Jurkat, Clone E6-1 (cell line): ENCODE results near the gene AOX1.
"Not testable (repeated sequence)": the region's sequence is repeated elsewhere in the genome, so short reads cannot be mapped to it uniquely, and the experiment has no call there.

ENCODE experiments used
- DNase-seq: peaks from one replicate; pipeline ENCODE4 v3.0.0-alpha.2; 2011; ENCODE audit warnings: low read depth, low spot score
- H3K4me3 ChIP-seq: 2 replicates; pipeline ENCODE4 v1.5.1; 2011; ENCODE audit warnings: mild to moderate bottlenecking, low read length, control low read depth, moderate library complexity

AOX1 gene

DNA sequence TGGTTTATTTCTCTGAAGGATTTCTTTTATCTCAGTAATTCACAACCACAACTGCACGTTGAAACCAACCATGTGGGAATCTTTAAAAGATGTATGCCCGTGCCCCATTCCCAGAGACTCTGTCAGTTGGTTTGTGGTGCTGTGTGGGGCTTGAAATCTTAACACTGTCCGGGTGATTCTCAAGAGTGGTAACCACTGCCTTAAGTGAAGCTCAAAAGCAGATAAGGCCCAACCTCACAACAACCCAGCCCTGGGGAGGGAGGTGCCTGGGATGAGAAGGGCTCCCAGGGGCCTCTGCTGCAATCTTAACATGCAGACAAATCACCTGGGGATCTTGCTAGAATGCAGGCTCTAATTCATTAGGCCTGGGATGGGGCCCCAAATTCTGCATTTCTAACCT, 13.4 kb downstream of the AOX1 start:
- H3K4me3 ChIP-seq = no peak overlapping the region
- DNase-seq = peak; percentile 88

DNA sequence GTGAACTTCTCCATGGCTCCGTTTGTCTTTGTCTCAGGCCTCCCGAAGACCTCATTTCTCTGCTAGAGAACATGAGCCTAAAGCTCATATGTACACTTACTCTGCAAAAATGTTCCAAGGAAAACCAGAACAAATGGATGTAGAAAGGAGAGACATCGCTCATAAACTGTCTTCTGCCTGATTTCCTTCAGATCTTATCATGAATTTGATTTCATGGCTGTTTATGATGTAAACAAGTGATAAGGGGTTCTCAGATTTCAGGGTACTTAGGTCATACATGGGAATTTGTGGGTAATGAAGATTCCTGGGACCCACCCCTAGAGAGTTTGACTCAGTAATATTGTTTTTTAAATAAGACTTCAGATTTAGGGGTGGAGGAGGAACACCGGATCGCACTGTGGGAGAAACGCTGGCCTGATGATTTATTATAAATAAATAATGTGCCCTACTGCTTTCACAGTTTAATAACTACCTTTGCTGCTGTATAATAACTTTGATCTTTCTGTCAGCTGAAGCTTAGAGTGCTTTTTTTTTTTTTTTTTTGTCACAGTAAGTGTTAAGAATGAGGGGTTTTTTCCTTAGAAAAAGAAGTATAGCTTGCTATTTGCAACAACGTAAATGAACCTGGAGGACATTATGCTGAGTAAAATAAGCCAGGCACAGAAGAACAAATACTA, 14.9 kb downstream of the AOX1 start:
- no peak overlapping the region for H3K4me3 ChIP-seq
- no peak for DNase-seq

- H3K4me3 ChIP-seq = no peak overlapping the region
- DNase-seq = no peak
Observed at GRCh38 chr2:200602584-200602983, 16.8 kb downstream of the AOX1 start.

DNA sequence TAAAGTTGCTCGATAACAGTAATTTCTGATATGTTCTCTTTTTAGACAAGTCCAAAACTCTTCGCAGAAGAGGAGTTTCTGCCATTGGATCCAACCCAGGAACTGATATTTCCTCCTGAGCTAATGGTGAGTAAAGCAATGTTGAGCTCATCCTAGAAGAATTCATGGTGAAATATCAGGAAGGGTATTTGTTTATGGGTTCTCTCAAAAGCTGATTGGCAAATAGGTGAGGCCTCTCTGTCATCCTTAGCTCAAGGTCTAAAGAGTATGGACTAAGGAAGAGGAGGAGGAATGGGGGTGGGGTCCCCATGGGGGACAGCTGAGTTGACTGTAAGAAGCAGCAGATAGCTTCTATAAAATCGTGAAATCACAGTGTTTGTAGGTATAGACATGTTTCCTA, 18.2 kb downstream of the AOX1 start:
- DNase-seq = no peak
- no peak overlapping the region for H3K4me3 ChIP-seq

DNA sequence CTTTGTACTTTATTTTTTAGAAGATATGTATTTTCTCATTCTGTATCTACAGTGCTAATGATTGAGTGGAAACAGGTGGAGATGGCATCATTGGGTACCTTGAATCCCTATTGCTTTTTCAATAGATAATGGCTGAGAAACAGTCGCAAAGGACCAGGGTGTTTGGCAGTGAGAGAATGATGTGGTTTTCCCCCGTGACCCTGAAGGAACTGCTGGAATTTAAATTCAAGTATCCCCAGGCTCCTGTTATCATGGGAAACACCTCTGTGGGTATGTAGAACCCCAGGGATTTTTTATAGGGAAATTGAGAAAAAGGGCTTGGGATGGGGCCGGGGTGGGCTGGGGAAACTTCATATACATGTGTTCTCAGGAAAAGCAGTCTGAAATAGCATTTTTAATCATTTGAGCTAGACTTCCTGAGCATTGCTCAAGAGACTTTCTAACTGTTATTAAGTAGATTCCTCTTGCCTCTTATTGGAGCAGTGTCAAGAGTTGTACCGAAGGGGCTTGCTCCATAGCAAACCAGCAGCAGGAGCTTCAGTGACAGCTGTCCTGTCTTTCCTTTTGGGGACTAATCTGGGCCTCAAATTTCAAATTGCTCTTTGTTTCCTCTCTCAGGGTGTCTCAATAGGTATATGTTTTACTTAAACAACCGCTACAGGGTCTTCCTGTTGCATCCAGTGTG, 18.9 kb downstream of the AOX1 start:
- no peak for DNase-seq
- H3K4me3 ChIP-seq = no peak overlapping the region

DNA sequence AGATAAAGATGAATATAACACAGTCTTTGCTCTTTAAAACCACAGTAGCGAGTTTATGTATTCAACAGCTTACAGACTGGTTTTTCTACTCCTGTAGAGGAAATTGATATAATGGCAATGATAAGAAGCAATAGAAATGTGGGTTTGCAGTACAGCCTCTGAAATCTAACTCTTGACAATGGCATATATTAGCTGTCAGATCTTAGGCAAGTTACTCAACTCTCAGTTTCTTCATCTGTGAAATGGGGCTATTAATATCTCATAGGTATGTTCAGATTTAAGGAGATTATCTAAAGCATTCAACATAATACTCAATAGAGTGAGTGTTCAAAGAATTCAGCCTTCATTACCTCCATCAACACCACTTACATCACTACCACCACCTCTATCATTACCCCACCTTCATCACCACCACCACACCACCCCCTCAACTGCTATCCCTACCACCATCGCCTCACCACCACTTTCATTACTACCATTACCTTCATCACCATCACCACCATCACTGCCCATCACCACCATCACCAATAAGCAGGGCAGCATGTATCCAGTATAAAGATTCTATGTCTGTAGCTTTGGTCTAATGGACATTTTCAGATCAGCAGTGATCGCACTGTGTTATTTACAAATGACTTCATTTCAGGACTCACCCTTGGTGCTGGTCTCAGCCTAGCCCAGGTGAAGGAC, 22.7 kb downstream of the AOX1 start:
- DNase-seq = no peak
- H3K4me3 ChIP-seq = no peak overlapping the region

GRCh38 chr2:200609028-200609614, 23.3 kb downstream of the AOX1 start:
- DNase-seq = no peak
- H3K4me3 ChIP-seq = no peak overlapping the region

- not testable (repeated sequence) for DNase-seq, H3K4me3 ChIP-seq
Observed at GRCh38 chr2:200610217-200610616, 24.4 kb downstream of the AOX1 start.

DNA sequence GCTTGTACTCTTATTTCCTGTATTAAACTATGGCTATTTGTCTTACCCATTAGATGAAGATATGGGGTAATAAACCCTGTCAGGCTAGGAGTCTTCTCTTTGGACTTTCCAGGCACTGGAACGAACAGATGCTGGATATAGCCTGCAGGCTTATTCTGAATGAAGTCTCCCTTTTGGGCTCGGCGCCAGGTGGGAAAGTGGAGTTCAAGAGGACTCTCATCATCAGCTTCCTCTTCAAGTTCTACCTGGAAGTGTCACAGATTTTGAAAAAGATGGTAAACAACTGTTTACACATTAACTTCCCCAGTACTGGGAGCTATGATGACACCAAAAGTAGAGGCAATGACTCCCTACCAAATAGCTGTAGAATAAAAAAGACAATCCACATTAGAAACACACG, 27.9 kb downstream of the AOX1 start:
- no peak overlapping the region for H3K4me3 ChIP-seq
- no peak for DNase-seq

GRCh38 chr2:200614249-200614648, 28.4 kb downstream of the AOX1 start:
- DNase-seq = no peak

GRCh38 chr2:200615247-200615646, 29.4 kb downstream of the AOX1 start:
- H3K4me3 ChIP-seq = no peak overlapping the region
- DNase-seq = no peak

More at GRCh38 chr2:200614249-200614648, 28.4 kb downstream of the AOX1 start:
- no peak overlapping the region for H3K4me3 ChIP-seq

- DNase-seq = no peak
- H3K4me3 ChIP-seq = no peak overlapping the region
Observed at GRCh38 chr2:200616193-200616592, 30.4 kb downstream of the AOX1 start.

GRCh38 chr2:200616656-200617055, 30.8 kb downstream of the AOX1 start:
- no peak for DNase-seq
- no peak overlapping the region for H3K4me3 ChIP-seq

DNA sequence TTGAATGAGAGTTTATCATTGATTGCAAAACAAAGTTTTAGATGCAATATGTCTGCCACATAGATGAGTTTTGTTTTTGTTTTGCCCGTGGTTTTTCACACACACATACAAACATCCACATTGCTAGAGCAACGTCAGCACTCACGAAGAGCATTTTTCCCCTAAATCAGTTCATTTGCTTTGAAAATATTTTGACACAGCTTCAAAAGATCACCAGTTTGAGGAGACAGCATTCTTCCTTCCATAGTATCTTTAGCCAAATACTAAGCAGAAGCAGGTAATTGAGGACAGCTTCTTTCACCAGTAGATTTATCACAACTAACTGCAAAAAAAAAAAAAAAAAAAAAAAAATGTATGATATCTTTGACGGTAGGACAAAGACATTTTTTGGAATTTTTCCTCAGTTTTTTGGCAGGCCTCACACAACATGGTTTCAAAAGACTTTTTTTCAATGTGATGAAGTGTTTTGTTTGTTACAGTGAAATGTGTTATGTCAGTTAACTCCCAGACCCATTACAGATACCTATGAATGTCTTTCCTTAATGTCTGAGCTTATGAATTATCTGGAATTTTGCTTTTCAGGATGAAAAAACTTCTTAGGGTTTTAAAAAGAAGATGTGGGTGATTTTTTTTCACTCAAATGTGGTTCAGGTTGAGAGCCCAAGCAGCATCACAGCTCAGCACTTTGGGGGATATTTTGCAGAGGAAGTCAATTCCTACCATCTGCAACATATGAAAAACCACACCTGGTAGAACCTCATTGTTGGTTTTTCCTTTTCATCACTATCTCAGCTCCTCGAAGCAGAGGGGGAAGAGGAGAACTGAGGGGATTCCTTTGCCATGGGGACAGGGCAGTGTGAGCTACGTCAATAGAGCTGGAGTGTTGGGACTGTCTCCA, 31.6 kb downstream of the AOX1 start:
- H3K4me3 ChIP-seq = no peak overlapping the region
- peak; percentile 72 for DNase-seq

DNA sequence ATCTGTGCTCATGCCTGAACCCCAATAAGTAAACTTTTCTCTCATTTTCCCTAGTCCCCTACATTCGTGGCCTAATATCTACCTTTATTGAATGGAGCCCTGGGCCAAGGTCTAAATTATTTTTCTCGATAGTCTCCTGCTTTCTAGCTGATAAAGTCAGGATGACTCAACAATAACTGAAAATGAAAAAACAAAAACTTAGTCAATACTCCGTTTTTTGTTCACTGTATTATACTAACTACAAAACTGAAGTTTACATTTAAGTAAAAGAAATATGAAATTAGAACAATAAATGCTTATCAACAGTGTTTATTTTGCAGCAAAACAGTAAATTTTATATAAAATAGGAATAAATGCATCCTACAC, 32.2 kb downstream of the AOX1 start:
- no peak overlapping the region for H3K4me3 ChIP-seq

DNA sequence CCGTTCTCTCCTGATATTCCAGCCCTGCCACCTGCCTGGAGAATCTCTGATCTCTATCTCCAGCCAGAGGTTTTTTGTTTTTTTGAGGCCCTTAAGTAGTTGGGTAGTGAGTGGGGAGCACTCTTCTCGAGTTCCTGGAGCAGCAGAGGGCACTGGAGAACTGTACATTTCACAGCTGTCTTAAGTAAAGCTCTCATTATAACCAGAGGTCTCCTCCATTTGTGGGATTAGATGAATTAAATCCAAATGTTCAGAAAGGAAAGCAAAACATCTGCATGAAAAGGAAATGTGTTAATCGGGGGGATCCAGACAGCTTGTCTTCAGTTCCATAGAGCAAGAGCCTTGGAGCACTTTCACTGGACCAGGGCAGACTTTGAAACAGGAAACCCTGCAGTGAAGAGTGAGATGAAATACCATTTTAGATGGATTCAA, 32.8 kb downstream of the AOX1 start:
- DNase-seq = peak; percentile 48
- no peak overlapping the region for H3K4me3 ChIP-seq

More for the DNA sequence above, 32.2 kb downstream of the AOX1 start:
- DNase-seq = no peak

GRCh38 chr2:200619279-200619678, 33.5 kb downstream of the AOX1 start:
- no peak overlapping the region for H3K4me3 ChIP-seq
- DNase-seq = no peak

DNA sequence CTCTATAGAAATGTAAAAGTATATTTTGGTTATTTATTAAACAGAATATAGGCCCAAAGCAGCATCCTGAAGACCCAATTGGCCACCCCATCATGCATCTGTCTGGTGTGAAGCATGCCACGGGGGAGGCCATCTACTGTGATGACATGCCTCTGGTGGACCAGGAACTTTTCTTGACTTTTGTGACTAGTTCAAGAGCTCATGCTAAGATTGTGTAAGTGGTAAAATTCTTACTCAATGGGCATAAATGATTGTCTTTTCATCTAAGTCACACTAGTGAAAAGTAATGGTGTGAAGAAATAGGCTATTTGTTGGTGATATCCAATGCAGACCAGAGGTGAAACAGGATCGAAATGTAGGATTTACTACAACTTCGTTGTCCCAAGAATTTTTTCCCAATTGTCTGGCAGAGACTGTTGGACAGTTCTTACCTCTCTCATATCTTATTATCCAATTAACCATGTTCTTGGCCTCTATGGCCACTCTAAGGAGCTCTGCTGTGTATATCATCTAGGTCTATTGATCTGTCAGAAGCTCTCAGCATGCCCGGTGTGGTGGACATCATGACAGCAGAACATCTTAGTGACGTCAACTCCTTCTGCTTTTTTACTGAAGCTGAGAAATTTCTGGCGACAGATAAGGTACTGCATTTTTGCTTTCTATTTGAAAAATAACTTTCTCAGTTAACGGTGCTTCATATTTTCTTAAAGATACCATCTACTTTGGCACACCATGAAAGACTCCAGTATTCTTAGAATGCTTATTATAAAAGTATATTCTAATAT, 35.0 kb downstream of the AOX1 start:
- H3K4me3 ChIP-seq = no peak overlapping the region
- no peak for DNase-seq
